GM18508 (cell line): Measurements from ENCODE around the gene L1CAM.
"Not testable (repeated sequence)": the region's sequence is repeated elsewhere in the genome, so short reads cannot be mapped to it uniquely, and the experiment has no call there.

ENCODE experiments used
- ATAC-seq: cut with Tn5 transposase; IDR thresholded peaks from one replicate; pipeline ENCODE4 v1.9.1; 2021; ENCODE audit warnings: moderate number of reproducible peaks; ENCODE audit not compliant: insufficient read depth, unreplicated experiment

Gene L1CAM

GRCh38 chrX:153818064-153818463 lies 67.9 kb downstream of the L1CAM start:
- not testable (repeated sequence) for ATAC-seq

- ATAC-seq: no peak
Observed at GRCh38 chrX:153816831-153817690, 68.9 kb downstream of the L1CAM start.

GRCh38 chrX:153814591-153815315 lies 71.2 kb downstream of the L1CAM start:
- no peak for ATAC-seq

GRCh38 chrX:153813161-153813560 lies 72.8 kb downstream of the L1CAM start:
- no peak for ATAC-seq

- no peak for ATAC-seq
Observed at GRCh38 chrX:153812220-153812619, 73.8 kb downstream of the L1CAM start.
